IMR-90 (cell line): ENCODE measurements around the gene CNTNAP1. TPM values are rescaled to one million over a fixed set of nuclear protein-coding genes. Genes with fewer than 3 reads are reported as not detected.

Source experiments
- ATAC-seq: fragments of 200-7000 bp; cut with Tn5 transposase; 2 replicates; pipeline ENCODE4 v1.9.1; 2020; ENCODE audit warnings: low read depth, mild to moderate bottlenecking, moderate library complexity
- BruUV-seq: library from RNA; stranded (reverse); fragments of 400-500 nt; replicated peaks from 2 replicates; lab custom pipeline; 2021; lab: Mats Ljungman, UMichigan
- CTCF ChIA-PET: fragments of 300-600 bp; formaldehyde crosslinking; extraction: SDS; loops from one replicate; lab custom pipeline; 2021; ENCODE audit warnings: antibody characterized with exemption; lab: Yijun Ruan, JAX
- POLR2A ChIA-PET: fragments of 300-600 bp; sonication (Branson Sonifier 250); formaldehyde crosslinking; loops from one replicate; lab custom pipeline; 2022; ENCODE audit warnings: antibody characterized with exemption; ENCODE audit not compliant: unreplicated experiment; lab: Charles Lee
- DNase-seq: peaks from one replicate; pipeline ENCODE4 v3.0.0; 2013
- H2AFZ ChIP-seq: replicated peaks from 2 replicates; pipeline ENCODE3; 2013; ENCODE audit warnings: low read length, mild to moderate bottlenecking; ENCODE audit not compliant: poor library complexity
- H2AK5ac ChIP-seq: 2 replicates; pipeline ENCODE4 v1.6.1; 2013; ENCODE audit warnings: low read depth, low read length, inconsistent platforms
- H2AK9ac ChIP-seq: replicated peaks from 2 replicates; pipeline ENCODE3; 2013; ENCODE audit warnings: mild to moderate bottlenecking, low read depth, low read length, moderate library complexity; ENCODE audit not compliant: poor library complexity
- H2BK120ac ChIP-seq: 2 replicates; pipeline ENCODE4 v1.6.1; 2013; ENCODE audit warnings: low read depth, low read length, inconsistent platforms
- H2BK15ac ChIP-seq: 3 replicates; pipeline ENCODE4 v1.6.1; 2013; ENCODE audit warnings: low read depth, low read length, inconsistent platforms
- H2BK20ac ChIP-seq: 2 replicates; pipeline ENCODE4 v1.6.1; 2013; ENCODE audit warnings: low read depth, mild to moderate bottlenecking, inconsistent platforms, low read length, moderate library complexity
- H2BK5ac ChIP-seq: 2 replicates; pipeline ENCODE4 v1.6.1; 2013; ENCODE audit warnings: mild to moderate bottlenecking, low read depth, low read length, inconsistent platforms; ENCODE audit not compliant: poor library complexity, severe bottlenecking
- H3K14ac ChIP-seq: replicated peaks from 2 replicates; pipeline ENCODE4 v1.6.1; 2013; ENCODE audit warnings: low read depth, low read length, inconsistent platforms
- H3K18ac ChIP-seq: 2 replicates; pipeline ENCODE4 v1.6.1; 2013; ENCODE audit warnings: low read depth, low read length, control low read depth
- H3K23ac ChIP-seq: 2 replicates; pipeline ENCODE4 v1.6.1; 2013; ENCODE audit warnings: low read depth, low read length, inconsistent platforms
- H3K27ac ChIP-seq: 2 replicates; pipeline ENCODE4 v1.5.1; 2013; ENCODE audit warnings: mild to moderate bottlenecking, control low read depth, low read length; ENCODE audit not compliant: insufficient read depth
- H3K27me3 ChIP-seq: 2 replicates; pipeline ENCODE4 v1.6.1; 2013; ENCODE audit warnings: low read length; ENCODE audit not compliant: control insufficient read depth, insufficient read depth
- H3K36me3 ChIP-seq: 2 replicates; pipeline ENCODE4 v1.6.1; 2013; ENCODE audit warnings: low read length, mixed read lengths; ENCODE audit not compliant: control insufficient read depth, insufficient read depth
- H3K4ac ChIP-seq: 2 replicates; pipeline ENCODE4 v1.6.1; 2013; ENCODE audit warnings: low read depth, low read length, inconsistent platforms
- H3K4me1 ChIP-seq: 2 replicates; pipeline ENCODE4 v1.6.1; 2013; ENCODE audit warnings: low read length, mixed read lengths; ENCODE audit not compliant: control insufficient read depth, insufficient read depth
- H3K4me2 ChIP-seq: 2 replicates; pipeline ENCODE4 v1.6.1; 2013; ENCODE audit warnings: low read depth, mild to moderate bottlenecking, control low read depth, low read length, moderate library complexity
- H3K4me3 ChIP-seq: 2 replicates; pipeline ENCODE4 v1.5.1; 2013; ENCODE audit warnings: low read depth, mild to moderate bottlenecking, control low read depth, low read length, moderate library complexity; ENCODE audit not compliant: insufficient read depth
- H3K56ac ChIP-seq: 2 replicates; pipeline ENCODE4 v1.6.1; 2013; ENCODE audit warnings: low read length, inconsistent platforms; ENCODE audit not compliant: insufficient read depth; ENCODE audit errors: extremely low read depth
- H3K79me1 ChIP-seq, 2 experiments: 2 replicates each; pipeline ENCODE4 v1.6.1; 2013; ENCODE audit warnings: low read length in 2 of 2, inconsistent platforms in 1 of 2, low read depth in 1 of 2
- H3K9ac ChIP-seq: 2 replicates; pipeline ENCODE4 v1.6.1; 2013; ENCODE audit warnings: low read depth, low read length, control low read depth
- H3K9me1 ChIP-seq: 2 replicates; pipeline ENCODE4 v1.6.1; 2013; ENCODE audit warnings: low read length, inconsistent platforms; ENCODE audit not compliant: insufficient read depth
- H3K9me3 ChIP-seq: 2 replicates; pipeline ENCODE4 v1.6.1; 2013; ENCODE audit warnings: low read length; ENCODE audit not compliant: control insufficient read depth, insufficient read depth
- H4K20me1 ChIP-seq: 2 replicates; pipeline ENCODE4 v1.6.1; 2013; ENCODE audit warnings: low read length, inconsistent platforms; ENCODE audit not compliant: insufficient read depth
- H4K5ac ChIP-seq: 2 replicates; pipeline ENCODE4 v1.6.1; 2013; ENCODE audit warnings: mild to moderate bottlenecking, low read depth, low read length, control low read depth
- H4K8ac ChIP-seq, 2 experiments: 2 replicates each; pipeline ENCODE4 v1.6.1; 2013; ENCODE audit warnings: low read depth in 2 of 2, low read length in 2 of 2, control low read depth in 1 of 2, inconsistent platforms in 1 of 2
- H4K91ac ChIP-seq: 2 replicates; pipeline ENCODE4 v1.6.1; 2013; ENCODE audit warnings: low read depth, low read length, inconsistent platforms; ENCODE audit not compliant: insufficient read depth
- FOS ChIP-seq: fragments of 150-350 bp; IDR thresholded peaks from 2 replicates; pipeline ENCODE4 v1.6.1; 2016; ENCODE audit warnings: low read depth, low read length
- MAFK ChIP-seq: IDR thresholded peaks from 2 replicates; pipeline ENCODE4 v1.6.1; 2012; ENCODE audit warnings: low read depth, low read length, improper control_type of control experiment
- POLR2A ChIP-seq: IDR thresholded peaks from 2 replicates; pipeline ENCODE4 v1.6.1; 2012; ENCODE audit warnings: mild to moderate bottlenecking, low read depth, low read length
- RCOR1 ChIP-seq: IDR thresholded peaks from 2 replicates; pipeline ENCODE4 v1.6.1; 2012; ENCODE audit warnings: mild to moderate bottlenecking, low read length, improper control_type of control experiment; ENCODE audit not compliant: insufficient replicate concordance
- RFX5 ChIP-seq: IDR thresholded peaks from 2 replicates; pipeline ENCODE4 v1.8.0; 2012; ENCODE audit warnings: low read depth, mild to moderate bottlenecking, low read length, moderate library complexity
- SMC3 ChIP-seq: fragments of 150-350 bp; IDR thresholded peaks from 2 replicates; pipeline ENCODE4 v1.6.1; 2016; ENCODE audit warnings: low read depth, mild to moderate bottlenecking, antibody characterized with exemption, low read length, moderate library complexity
- WGBS, 2 experiments: methylation state at CpG; one replicate each; pipeline versions ENCODE4 v1.1.5 to v1.1.7; 2013; ENCODE audit warnings: missing lambda C conversion rate in 2 of 2; ENCODE audit not compliant: insufficient read length in 1 of 2; ENCODE audit errors: extremely low coverage in 2 of 2; 5-methylcytosine and 5-hydroxymethylcytosine counted together
- dilution Hi-C: fragments of 300-500 bp; cut with HindIII; formaldehyde crosslinking; loops from one replicate; pipeline ENCODE4 v1.14.3; 2018; ENCODE audit warnings: low sequenced_read_pairs; ENCODE audit not compliant: unreplicated experiment
- in situ Hi-C: fragments of 300-500 bp; cut with MboI; formaldehyde crosslinking; loops from 3 replicates; pipeline ENCODE4 v1.14.3; 2019; ENCODE audit warnings: low sequenced_read_pairs, inconsistent platforms, mixed read lengths
- intact Hi-C: fragments of 100-400 bp; cut with micrococcal nuclease; formaldehyde crosslinking; loops from 2 replicates; pipeline ENCODE4 v1.10.0; 2022
- polyA plus RNA-seq, 3 experiments: library from polyadenylated mRNA; depleted of rRNA; stranded (reverse); fragments of >200 nt; gene quantifications; 2 replicates each; pipeline ENCODE4 v1.2.3, GENCODE V29; 2012; ENCODE audit warnings: low replicate concordance in 1 of 3
- total RNA-seq: library from RNA; depleted of rRNA; stranded (reverse); fragments of >200 nt; gene quantifications from 2 replicates; pipeline ENCODE4 v1.2.3, GENCODE V29; 2012
- TF ChIP-seq, protein P1 (sequence below): conservative IDR thresholded peaks from 2 replicates; pipeline ENCODE4 v1.5.1; 2012; ENCODE audit warnings: mild to moderate bottlenecking, low read depth, low read length, improper control_type of control experiment
- TF ChIP-seq, protein P2 (sequence below): fragments of 150-350 bp; IDR thresholded peaks from 2 replicates; pipeline ENCODE4 v1.6.1; 2017; ENCODE audit warnings: mild to moderate bottlenecking, antibody characterized with exemption, low read length, low read depth

Gene CNTNAP1
- total and polyA plus RNA-seq, 2 of the 4 experiments (the other 2 are of a cell fraction), result 12.2 to 72.2 TPM

DNA sequence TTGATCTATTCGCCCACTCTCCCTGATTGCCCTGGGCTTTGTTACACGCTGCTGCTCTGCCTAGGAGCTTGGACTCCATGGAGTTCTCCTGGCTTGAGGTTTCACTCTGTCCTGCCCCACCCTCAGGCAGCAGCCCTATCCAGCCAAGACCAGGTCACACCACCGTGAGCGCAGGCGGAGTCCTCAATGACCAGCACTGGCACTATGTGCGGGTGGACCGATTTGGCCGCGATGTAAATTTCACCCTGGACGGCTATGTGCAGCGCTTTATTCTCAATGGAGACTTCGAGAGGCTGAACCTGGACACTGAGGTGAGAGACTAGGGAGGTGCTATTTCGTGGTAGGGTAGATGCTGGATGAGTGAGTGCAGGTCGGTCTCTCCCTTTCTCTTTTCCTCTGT, 3.5 kb downstream of the CNTNAP1 start:
- CTCF ChIA-PET, result no interaction called here
- peaks cover 9% of the 10 kb centered on the region; the same call in 1 of the 2 replicates for H3K4me1 ChIP-seq
- in situ Hi-C loops, result loop anchor here (25.0 kb wide), 1 partner anchor 626 kb away; no protein-coding TSS in a partner anchor

More for the DNA sequence above, 3.5 kb downstream of the CNTNAP1 start:
- ATAC-seq (no peak), DNase-seq (no peak)
- Histone ChIP-seq H2AK9ac (no peak overlapping the region), H3K23ac (no peak overlapping the region), H3K9me1 (peaks cover 16% of the 10 kb centered on the region), H3K79me1 (peaks cover 7 to 28% of the 10 kb centered on the region in 2 experiments), H2AFZ (no peak overlapping the region), H3K9me3 (no peaks in the 10 kb centered on the region), H2BK120ac (no peak overlapping the region), H4K20me1 (0 out of 2 replicates have a peak, but pooled peaks cover 8% of the 10 kb centered on the region), H3K9ac (no peak overlapping the region), H2AK5ac (no peak overlapping the region), H3K14ac (no peak overlapping the region), H3K4me3 (no peak overlapping the region), H3K4ac (no peak overlapping the region), H4K91ac (no peak overlapping the region), H3K27ac (no peak overlapping the region), H3K4me2 (no peak overlapping the region), H2BK20ac (no peak overlapping the region), H3K18ac (no peak overlapping the region), H3K27me3 (no peaks in the 10 kb centered on the region), H3K36me3 (peaks cover 51% of the 10 kb centered on the region), H4K5ac (no peak overlapping the region), H2BK15ac (no peak overlapping the region), H2BK5ac (no peak overlapping the region), H3K56ac (no peak overlapping the region), H4K8ac (no peak overlapping the region)
- dilution Hi-C loops (no loop called here), intact Hi-C loops (no loop called here)
- BruUV-seq, result no TSS peak
- TF ChIP-seq, protein P1, sequence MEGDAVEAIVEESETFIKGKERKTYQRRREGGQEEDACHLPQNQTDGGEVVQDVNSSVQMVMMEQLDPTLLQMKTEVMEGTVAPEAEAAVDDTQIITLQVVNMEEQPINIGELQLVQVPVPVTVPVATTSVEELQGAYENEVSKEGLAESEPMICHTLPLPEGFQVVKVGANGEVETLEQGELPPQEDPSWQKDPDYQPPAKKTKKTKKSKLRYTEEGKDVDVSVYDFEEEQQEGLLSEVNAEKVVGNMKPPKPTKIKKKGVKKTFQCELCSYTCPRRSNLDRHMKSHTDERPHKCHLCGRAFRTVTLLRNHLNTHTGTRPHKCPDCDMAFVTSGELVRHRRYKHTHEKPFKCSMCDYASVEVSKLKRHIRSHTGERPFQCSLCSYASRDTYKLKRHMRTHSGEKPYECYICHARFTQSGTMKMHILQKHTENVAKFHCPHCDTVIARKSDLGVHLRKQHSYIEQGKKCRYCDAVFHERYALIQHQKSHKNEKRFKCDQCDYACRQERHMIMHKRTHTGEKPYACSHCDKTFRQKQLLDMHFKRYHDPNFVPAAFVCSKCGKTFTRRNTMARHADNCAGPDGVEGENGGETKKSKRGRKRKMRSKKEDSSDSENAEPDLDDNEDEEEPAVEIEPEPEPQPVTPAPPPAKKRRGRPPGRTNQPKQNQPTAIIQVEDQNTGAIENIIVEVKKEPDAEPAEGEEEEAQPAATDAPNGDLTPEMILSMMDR, result no peak
- TF ChIP-seq SMC3 (no peak), RCOR1 (no peak), MAFK (no peak), FOS (no peak), RFX5 (no peak), POLR2A (no peak)
- TF ChIP-seq, protein P2, sequence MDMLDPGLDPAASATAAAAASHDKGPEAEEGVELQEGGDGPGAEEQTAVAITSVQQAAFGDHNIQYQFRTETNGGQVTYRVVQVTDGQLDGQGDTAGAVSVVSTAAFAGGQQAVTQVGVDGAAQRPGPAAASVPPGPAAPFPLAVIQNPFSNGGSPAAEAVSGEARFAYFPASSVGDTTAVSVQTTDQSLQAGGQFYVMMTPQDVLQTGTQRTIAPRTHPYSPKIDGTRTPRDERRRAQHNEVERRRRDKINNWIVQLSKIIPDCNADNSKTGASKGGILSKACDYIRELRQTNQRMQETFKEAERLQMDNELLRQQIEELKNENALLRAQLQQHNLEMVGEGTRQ, result no peak
- 90% methylated on average over 2 of the region's 14 CpGs; no CpG with 5 or more reads in 1 of the 2 experiments for WGBS, 2 experiments
- POLR2A ChIA-PET, result no interaction called here
